ENCODE measurements around the gene PRKG1.

DNA sequence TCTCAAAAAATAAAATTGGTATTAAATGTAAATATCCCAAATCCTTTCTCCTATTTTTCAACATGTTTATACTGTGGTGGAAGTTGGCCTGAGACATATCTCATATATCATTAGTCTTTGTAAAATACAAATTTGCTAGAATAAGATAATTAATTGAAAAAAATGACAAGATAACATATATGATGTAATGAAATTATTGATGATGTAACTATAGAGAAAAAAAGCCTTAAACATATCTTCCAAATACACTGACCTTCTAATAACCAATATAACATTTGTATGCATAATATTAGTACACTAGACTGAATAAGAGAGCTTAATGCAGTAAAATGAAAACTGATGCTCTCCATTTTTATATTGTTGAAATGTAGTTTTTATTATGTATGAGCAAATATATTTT is 104.3 kb downstream of the PRKG1 start:
- TF ChIP-seq, protein P1, sequence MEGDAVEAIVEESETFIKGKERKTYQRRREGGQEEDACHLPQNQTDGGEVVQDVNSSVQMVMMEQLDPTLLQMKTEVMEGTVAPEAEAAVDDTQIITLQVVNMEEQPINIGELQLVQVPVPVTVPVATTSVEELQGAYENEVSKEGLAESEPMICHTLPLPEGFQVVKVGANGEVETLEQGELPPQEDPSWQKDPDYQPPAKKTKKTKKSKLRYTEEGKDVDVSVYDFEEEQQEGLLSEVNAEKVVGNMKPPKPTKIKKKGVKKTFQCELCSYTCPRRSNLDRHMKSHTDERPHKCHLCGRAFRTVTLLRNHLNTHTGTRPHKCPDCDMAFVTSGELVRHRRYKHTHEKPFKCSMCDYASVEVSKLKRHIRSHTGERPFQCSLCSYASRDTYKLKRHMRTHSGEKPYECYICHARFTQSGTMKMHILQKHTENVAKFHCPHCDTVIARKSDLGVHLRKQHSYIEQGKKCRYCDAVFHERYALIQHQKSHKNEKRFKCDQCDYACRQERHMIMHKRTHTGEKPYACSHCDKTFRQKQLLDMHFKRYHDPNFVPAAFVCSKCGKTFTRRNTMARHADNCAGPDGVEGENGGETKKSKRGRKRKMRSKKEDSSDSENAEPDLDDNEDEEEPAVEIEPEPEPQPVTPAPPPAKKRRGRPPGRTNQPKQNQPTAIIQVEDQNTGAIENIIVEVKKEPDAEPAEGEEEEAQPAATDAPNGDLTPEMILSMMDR (IDR thresholded peaks at IDR 0.05; ENCODE audit: borderline replicate concordance, extremely low read depth, low read length, poor library complexity, severe bottlenecking) = no peak
- TF ChIP-seq EZH2 (IDR thresholded peaks at IDR 0.05; ENCODE audit: borderline replicate concordance, low read depth, low read length, severe bottlenecking) = no peak
